Skeletal muscle satellite cell (primary cell): ENCODE measurements around the gene SRSF3.
"Not testable (repeated sequence)": the region's sequence is repeated elsewhere in the genome, so short reads cannot be mapped to it uniquely, and the experiment has no call there.

Experiments used
- H3K27me3 ChIP-seq: 2 replicates; pipeline ENCODE4 v1.7.0; 2013; ENCODE audit warnings: low read length; ENCODE audit not compliant: control insufficient read depth, insufficient read depth
- H3K36me3 ChIP-seq: 2 replicates; pipeline ENCODE4 v1.7.0; 2013; ENCODE audit warnings: mild to moderate bottlenecking, control low read depth, low read length; ENCODE audit not compliant: insufficient read depth
- H3K4me1 ChIP-seq: 2 replicates; pipeline ENCODE4 v1.7.0; 2013; ENCODE audit warnings: low read length; ENCODE audit not compliant: control insufficient read depth, insufficient read depth
- H3K4me2 ChIP-seq: 2 replicates; pipeline ENCODE4 v1.7.0; 2013; ENCODE audit warnings: mild to moderate bottlenecking, low read length
- H3K4me3 ChIP-seq: 2 replicates; pipeline ENCODE4 v1.7.0; 2013; ENCODE audit warnings: low read length
- H3K9ac ChIP-seq: 2 replicates; pipeline ENCODE4 v1.7.0; 2013; ENCODE audit warnings: mild to moderate bottlenecking, low read depth, low read length, moderate library complexity
- H3K9me3 ChIP-seq: replicated peaks from 2 replicates; pipeline ENCODE4 v1.7.0; 2013; ENCODE audit warnings: mild to moderate bottlenecking, control low read depth, low read length

Gene SRSF3

DNA sequence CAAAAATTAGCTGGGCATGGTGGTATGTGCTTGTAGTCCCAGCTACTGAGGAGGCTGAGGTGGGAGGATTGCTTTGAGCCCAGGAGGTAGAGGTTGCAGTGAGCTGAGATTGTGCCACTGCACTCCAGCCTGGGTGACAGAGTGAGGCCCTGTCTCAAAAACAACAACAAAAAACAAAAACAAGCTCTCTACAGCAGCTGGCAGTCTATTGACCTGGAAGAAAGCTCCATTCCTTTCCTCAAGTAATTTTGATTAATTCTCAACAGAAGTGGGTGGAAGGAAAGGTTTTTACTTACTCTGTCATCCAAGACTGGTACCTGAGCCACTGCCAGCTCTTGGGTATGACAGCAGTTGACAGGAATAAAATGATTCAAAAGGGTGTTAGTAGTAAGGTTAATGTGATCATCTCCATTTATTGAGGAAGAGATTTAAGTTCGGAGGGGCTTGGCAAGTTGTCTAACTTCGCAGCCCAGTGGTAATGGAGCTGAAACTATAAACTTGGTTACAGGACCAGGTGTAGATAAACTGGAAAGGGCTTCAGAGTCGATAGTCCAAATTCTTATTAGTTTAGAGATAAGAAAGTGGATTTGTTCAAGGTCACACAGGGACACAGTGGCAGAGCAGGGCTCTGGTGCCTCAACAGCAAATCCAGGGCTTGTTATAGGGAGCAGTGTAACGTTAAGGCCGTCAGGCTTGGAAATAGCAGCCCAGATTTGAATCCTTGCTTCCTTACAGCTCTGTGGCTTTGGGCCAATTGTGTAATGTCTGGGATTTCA, 14.8 kb downstream of the SRSF3 start:
- peaks cover 76% of the 10 kb centered on the region for H3K36me3 ChIP-seq
- H3K4me3 ChIP-seq, result no peak overlapping the region
- H3K4me1 ChIP-seq, result peaks cover 14% of the 10 kb centered on the region

DNA sequence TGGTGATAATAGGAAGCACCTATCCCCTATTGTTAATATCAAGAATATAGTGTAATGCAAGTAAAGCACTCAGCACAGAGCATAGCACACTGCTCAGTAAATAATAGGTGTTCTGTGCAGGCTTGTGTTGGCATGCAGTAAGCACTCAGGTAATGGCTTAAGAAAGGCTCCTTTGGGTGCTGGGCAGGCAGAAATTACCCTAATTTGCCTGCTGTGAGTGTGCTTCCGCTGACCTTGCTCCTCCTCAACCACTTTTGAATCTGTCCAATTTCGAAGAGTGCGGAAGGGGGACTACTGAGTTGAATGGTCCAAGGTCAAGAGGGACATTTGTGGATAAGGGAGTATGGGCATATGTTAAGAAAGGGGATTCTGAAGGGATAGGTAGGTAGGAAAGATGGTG, 15.4 kb downstream of the SRSF3 start:
- Histone ChIP-seq H3K9me3 (no peaks in the 10 kb centered on the region), H3K4me1 (peaks cover 14% of the 10 kb centered on the region), H3K9ac (no peak overlapping the region), H3K4me2 (no peak overlapping the region), H3K27me3 (no peaks in the 10 kb centered on the region), H3K4me3 (no peak overlapping the region), H3K36me3 (peaks cover 70% of the 10 kb centered on the region)

More for the DNA sequence above, 14.8 kb downstream of the SRSF3 start:
- H3K4me2 ChIP-seq, result no peak overlapping the region
- H3K9ac ChIP-seq, result no peak overlapping the region
- H3K9me3 ChIP-seq, result no peaks in the 10 kb centered on the region
- no peaks in the 10 kb centered on the region for H3K27me3 ChIP-seq

DNA sequence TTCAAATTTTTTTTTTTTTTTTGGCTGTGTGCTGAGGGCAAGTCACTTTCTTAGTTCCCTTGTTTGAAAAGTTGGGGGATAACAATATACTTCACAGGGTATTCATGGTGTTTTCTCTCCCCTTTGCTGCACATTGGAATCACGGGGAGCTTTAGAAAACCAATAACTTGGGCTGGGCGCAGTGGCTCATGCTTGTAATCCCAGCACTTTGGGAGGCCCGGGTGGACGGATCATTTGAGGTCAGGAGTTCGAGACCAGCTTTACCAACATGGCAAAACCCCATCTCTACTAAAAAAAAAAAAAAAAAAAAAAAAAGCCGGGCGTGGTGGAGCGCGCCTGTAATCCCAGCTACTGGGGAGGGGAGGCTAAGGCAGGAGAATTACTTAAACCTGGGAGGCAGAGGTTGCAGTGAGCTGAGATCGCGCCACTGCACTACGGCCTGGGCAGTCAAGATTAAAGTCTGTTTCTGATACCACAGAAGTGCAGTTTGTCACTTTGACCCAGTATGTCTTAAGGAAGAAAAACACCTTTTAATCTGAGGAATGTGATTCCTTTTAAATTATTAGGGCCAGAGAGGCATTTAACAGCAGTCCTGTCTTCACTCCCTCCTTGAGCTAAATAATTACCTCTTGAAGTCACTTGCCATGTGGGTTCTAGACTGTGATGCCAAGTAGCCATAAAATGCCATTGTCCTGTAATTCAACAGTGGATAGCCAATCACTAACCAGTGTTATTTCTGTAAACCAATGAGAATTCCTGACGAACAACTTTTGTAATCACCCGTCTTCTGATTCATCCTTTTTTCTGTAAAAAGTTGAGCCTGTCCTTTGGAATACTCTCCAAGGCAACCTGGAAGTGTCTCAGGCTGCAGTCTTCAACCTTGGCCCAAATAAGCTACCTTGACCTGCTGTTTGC, 16.1 kb downstream of the SRSF3 start:
- Histone ChIP-seq H3K36me3 (peaks cover 63% of the 10 kb centered on the region), H3K27me3 (no peaks in the 10 kb centered on the region), H3K4me2 (no peak overlapping the region), H3K9me3 (no peaks in the 10 kb centered on the region), H3K4me1 (peaks cover 9% of the 10 kb centered on the region), H3K9ac (no peak overlapping the region), H3K4me3 (no peak overlapping the region)

DNA sequence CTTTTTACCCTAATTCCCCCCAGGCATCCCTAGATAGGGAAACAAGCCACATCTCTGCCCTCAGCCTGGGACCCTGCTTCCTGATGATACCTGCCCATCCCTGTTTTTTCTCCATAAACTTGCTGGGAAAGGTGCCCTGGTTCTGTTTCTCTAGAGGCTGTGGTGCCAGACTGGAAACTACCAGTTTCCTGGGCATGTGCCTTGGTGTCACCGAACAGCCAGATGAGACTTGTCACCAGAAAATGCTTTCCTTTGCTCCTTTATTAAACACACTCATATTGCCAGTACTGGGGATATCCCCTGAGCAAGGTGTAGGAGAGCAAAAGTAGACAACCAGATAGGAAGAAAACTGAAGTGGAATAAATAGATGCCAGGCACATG, 16.8 kb downstream of the SRSF3 start:
- Histone ChIP-seq H3K9ac (no peak overlapping the region), H3K36me3 (peaks cover 56% of the 10 kb centered on the region), H3K9me3 (no peaks in the 10 kb centered on the region), H3K4me1 (peaks cover 3% of the 10 kb centered on the region), H3K4me2 (no peak overlapping the region), H3K4me3 (no peak overlapping the region), H3K27me3 (no peaks in the 10 kb centered on the region)

DNA sequence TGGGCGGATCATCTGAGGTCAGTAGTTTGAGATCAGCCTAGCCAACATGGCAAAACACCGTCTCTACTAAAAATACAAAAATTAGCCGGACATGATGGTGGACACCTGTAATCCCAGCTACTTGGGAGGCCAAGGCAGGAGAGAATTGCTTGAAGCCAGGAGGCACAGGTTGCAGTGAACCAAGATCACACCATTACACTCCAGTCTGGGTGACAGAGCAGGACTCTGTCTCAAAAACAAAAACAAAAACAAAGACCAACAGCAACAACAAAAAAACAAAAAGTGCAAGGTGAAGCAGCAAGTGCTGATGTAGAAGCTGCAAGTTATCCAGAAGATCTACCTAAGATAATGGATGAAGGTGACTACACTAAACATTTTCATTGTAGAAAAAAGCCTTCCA, 17.5 kb downstream of the SRSF3 start:
- not testable (repeated sequence) for H3K9me3 ChIP-seq, H3K9ac ChIP-seq, H3K4me3 ChIP-seq, H3K4me1 ChIP-seq, H3K4me2 ChIP-seq, H3K27me3 ChIP-seq
- H3K36me3 ChIP-seq, result peaks cover 54% of the 10 kb centered on the region

DNA sequence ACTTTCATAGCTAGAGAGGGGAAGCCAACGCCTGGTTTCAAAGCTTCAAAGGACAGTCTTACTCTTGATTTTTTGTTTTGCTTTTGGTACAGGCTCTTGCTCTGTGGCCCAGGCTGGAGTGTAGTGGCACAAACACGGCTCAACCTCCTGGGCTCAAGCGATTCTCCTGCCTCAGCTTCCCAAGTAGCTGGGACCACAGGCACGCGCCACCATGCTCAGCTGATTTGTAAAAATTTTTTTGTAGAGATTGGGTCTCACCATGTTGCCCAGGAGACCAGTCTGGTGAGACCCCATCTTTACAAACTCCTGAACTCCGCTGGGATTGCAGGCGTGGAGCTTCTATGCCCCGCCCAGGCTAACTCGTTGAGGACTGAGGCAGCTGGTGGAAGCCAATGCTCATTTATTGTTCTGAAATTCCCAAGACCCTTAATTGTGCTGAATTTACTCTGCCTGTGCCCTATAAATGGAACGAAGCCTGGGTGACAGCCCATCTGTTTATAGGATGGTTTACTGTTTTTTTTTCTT, 18.0 kb downstream of the SRSF3 start:
- Histone ChIP-seq H3K4me2 (no peak overlapping the region), H3K9ac (no peak overlapping the region), H3K36me3 (peaks cover 50% of the 10 kb centered on the region), H3K4me1 (peaks cover 8% of the 10 kb centered on the region), H3K27me3 (no peaks in the 10 kb centered on the region), H3K4me3 (no peak overlapping the region), H3K9me3 (no peaks in the 10 kb centered on the region)

DNA sequence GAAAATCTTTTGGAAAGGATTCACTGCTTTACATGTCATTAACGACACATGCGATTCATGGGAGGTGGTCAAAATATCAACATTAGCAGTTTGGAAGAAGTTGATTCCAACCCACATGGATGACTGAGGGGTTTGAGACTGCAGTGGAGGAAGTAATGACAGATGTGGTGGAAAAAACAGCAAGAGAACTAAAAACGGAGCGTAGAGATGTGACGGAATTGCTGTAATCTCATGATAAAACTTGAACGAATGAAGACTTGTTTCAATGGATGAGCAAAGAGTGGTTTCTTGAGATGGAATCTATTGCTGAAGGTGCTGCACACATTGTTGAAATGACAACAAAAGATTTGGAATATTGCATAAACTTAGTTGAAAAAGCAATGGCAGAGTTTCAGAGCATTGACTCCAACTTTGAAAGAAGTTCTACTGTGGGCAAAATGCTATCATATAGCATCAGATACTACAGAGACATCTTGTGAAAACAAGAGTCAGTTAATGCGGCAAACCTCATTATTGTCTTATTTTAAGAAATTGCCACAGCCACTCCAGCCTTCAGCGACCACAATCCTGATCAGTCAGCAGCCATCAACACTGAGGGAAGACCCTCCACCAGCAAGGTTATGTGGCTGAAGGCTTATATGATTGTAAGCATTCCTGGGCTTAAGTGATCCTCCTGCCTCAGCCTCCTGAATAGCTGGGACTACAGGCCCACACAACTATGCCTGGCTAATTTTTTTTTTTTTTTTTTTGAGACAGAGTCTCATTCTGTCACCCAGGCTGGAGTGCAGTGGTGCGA, 19.2 kb downstream of the SRSF3 start:
- Histone ChIP-seq H3K4me3 (no peak overlapping the region), H3K36me3 (peaks cover 37% of the 10 kb centered on the region), H3K27me3 (no peaks in the 10 kb centered on the region), H3K4me2 (no peak overlapping the region), H3K9me3 (no peaks in the 10 kb centered on the region), H3K4me1 (peaks cover 13% of the 10 kb centered on the region), H3K9ac (no peak overlapping the region)

DNA sequence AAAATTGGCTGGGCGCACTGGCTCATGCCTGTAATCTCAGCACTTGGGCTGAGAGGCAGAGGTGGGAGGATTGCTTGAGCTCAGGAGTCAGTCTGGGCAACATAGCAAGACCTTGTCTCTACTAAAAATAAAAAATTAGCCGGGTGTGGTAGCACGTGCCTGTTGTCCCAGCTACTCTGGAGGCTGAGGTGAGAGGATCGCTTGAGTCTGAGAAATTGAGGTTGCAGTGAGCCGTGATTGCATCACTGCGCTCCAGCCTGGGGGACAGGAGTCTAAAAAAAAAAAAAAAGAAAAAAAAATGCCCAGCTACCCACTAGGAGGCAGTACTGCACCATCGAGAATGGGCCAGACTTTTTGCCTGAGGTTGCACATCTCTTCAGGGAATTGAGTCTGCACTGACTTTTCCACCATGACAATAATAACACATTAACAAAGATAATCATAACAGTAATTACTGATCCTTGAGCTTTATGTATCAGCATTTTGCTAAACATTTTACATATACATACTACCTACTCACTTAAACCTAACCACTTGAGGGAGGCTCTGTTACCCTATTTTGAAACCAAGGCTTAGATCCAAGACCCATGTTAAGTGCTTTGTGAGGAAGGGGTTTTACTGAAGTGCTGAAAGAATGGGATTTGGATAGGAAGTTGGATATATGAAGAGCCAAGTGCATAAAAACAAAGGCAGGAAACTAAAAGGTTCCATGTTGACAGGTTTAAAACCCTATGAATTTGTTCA, 21.0 kb downstream of the SRSF3 start:
- peaks cover 13% of the 10 kb centered on the region for H3K4me1 ChIP-seq
- no peaks in the 10 kb centered on the region for H3K27me3 ChIP-seq
- H3K36me3 ChIP-seq, result peaks cover 22% of the 10 kb centered on the region
- no peak overlapping the region for H3K4me3 ChIP-seq
- no peak overlapping the region for H3K9ac ChIP-seq
- no peaks in the 10 kb centered on the region for H3K9me3 ChIP-seq
- no peak overlapping the region for H3K4me2 ChIP-seq

DNA sequence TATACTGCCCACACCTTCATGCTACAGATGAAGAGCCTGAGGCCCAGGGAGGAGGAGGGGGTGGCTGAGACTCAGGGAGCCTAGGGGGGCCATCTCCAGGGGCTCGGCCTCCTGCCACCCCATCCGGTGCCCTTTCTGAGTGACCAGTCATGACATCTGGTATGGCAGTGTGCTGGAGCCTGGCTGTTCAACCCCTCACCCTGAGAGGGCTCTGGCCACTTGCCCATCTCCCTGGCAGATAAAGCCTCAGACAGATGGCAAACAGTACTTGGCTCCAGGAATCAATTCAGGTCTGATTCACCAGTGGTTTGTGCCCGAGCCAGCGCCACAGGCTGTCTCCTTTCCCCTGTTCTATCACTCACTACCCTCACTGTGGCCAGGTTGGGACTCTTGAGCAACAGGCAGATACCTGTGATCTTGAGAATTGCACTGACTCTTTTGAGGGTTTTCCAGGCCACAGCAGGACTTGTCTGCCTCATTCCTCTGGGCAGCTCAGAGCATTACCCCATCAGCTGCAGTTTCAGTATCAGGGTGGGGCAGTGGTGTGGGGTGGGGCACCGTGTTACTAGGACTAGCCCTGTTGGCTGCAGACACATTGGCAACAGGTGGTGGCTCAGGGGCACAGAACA, 22.8 kb downstream of the SRSF3 start:
- H3K4me1 ChIP-seq, result peaks cover 13% of the 10 kb centered on the region
- peaks cover 4% of the 10 kb centered on the region for H3K36me3 ChIP-seq
- no peaks in the 10 kb centered on the region for H3K9me3 ChIP-seq
- no peak overlapping the region for H3K4me3 ChIP-seq
- H3K9ac ChIP-seq, result no peak overlapping the region
- no peaks in the 10 kb centered on the region for H3K27me3 ChIP-seq
- H3K4me2 ChIP-seq, result peak overlapping the region; percentile 39
